OCI-M2 (cell line): ENCODE measurements around the gene KRT71.
"Not testable (repeated sequence)": the region's sequence is repeated elsewhere in the genome, so short reads cannot be mapped to it uniquely, and the experiment has no call there.

Source experiments
- DNase-seq: peaks from one replicate; lab custom pipeline; 2025; ENCODE audit not compliant: unreplicated experiment; lab: John Stamatoyannopoulos, UW

Gene KRT71

GRCh38 chr12:52552681-52553195 is at the start of gene KRT71:
Gene KRT71 (minus strand): TSS chr12:52553145. CDS start chr12:52553077, 68 bp downstream.
- DNase-seq, result no peak

GRCh38 chr12:52602552-52602951 is 49.6 kb upstream of the KRT71 start:
- DNase-seq, result no peak

- DNase-seq, result no peak
Observed at GRCh38 chr12:52601671-52602070, 48.7 kb upstream of the KRT71 start.

- DNase-seq, result no peak
Observed at GRCh38 chr12:52600941-52601481, 48.1 kb upstream of the KRT71 start, which contains the start of gene KRT72. Gene KRT72 (minus strand): TSS chr12:52601463. CDS start chr12:52601452, 11 bp downstream.

- DNase-seq, result no peak
Observed at GRCh38 chr12:52600475-52600874, 47.5 kb upstream of the KRT71 start.

GRCh38 chr12:52600071-52600470 is 47.1 kb upstream of the KRT71 start:
- DNase-seq, result no peak

- no peak for DNase-seq
Observed at GRCh38 chr12:52598966-52599365, 46.0 kb upstream of the KRT71 start.

- not testable (repeated sequence) for DNase-seq
Observed at GRCh38 chr12:52594237-52594636, 41.3 kb upstream of the KRT71 start.

- no peak for DNase-seq
Observed at GRCh38 chr12:52591521-52591920, 38.6 kb upstream of the KRT71 start.

- DNase-seq, result no peak
Observed at GRCh38 chr12:52590021-52590420, 37.1 kb upstream of the KRT71 start.

- no peak for DNase-seq
Observed at GRCh38 chr12:52587563-52587962, 34.6 kb upstream of the KRT71 start.

- DNase-seq, result no peak
Observed at GRCh38 chr12:52585946-52586345, 33.0 kb upstream of the KRT71 start.

- DNase-seq, result no peak
Observed at GRCh38 chr12:52585066-52585465, 32.1 kb upstream of the KRT71 start.

- DNase-seq, result no peak
Observed at GRCh38 chr12:52584156-52584682, 31.3 kb upstream of the KRT71 start.

GRCh38 chr12:52582971-52583456 is 30.1 kb upstream of the KRT71 start:
- DNase-seq, result no peak

- no peak for DNase-seq
Observed at GRCh38 chr12:52582486-52582885, 29.5 kb upstream of the KRT71 start.

- no peak for DNase-seq
Observed at GRCh38 chr12:52581481-52581880, 28.5 kb upstream of the KRT71 start.

GRCh38 chr12:52581066-52581465 is 28.1 kb upstream of the KRT71 start:
- DNase-seq, result no peak

GRCh38 chr12:52580496-52580895 is 27.6 kb upstream of the KRT71 start:
- no peak for DNase-seq

GRCh38 chr12:52579468-52580465 is 26.8 kb upstream of the KRT71 start:
- no peak for DNase-seq

- no peak for DNase-seq
Observed at GRCh38 chr12:52578469-52578868, 25.5 kb upstream of the KRT71 start.

- no peak for DNase-seq
Observed at GRCh38 chr12:52577316-52577715, 24.4 kb upstream of the KRT71 start.
